Brain pericyte (primary cell): ENCODE data around the gene SERF2.

ENCODE experiments used
- DNase-seq: peaks from one replicate; pipeline ENCODE4 v3.0.0-alpha.2; 2012; ENCODE audit warnings: low read depth, low spot score

SERF2 gene

GRCh38 chr15:43791993-43792760 is at the start of gene SERF2:
TSS of gene SERF2 (plus strand) at chr15:43792320. CDS start at chr15:43792377, 57 bp downstream.
- peak; percentile 99 for DNase-seq

- DNase-seq = peak; percentile 73
These were observed 45.7 kb upstream of the SERF2 start, which contains the start of gene PDIA3 for GRCh38 chr15:43746245-43746902. TSS of gene PDIA3 (plus strand) at chr15:43746438. CDS start at chr15:43746540, 102 bp downstream.

- peak; percentile 5 for DNase-seq
These were observed 45.2 kb upstream of the SERF2 start for GRCh38 chr15:43746903-43747309.

- DNase-seq = no peak
These were observed 43.7 kb upstream of the SERF2 start for GRCh38 chr15:43748376-43748775.

- no peak for DNase-seq
These were observed 42.3 kb upstream of the SERF2 start for GRCh38 chr15:43749690-43750345.

GRCh38 chr15:43751885-43752284 is 40.2 kb upstream of the SERF2 start:
- DNase-seq = no peak

- DNase-seq = no peak
These were observed 29.3 kb upstream of the SERF2 start for GRCh38 chr15:43762824-43763223.

GRCh38 chr15:43763819-43764446 is 28.2 kb upstream of the SERF2 start:
- DNase-seq = no peak

- DNase-seq = no peak
These were observed 22.4 kb upstream of the SERF2 start for GRCh38 chr15:43769584-43770228.

- DNase-seq = no peak
These were observed 20.3 kb upstream of the SERF2 start for GRCh38 chr15:43771816-43772215.

- no peak for DNase-seq
These were observed 19.5 kb upstream of the SERF2 start for GRCh38 chr15:43772624-43773023.

GRCh38 chr15:43774062-43774461 is 18.1 kb upstream of the SERF2 start:
- no peak for DNase-seq

- DNase-seq = no peak
These were observed 16.6 kb upstream of the SERF2 start for GRCh38 chr15:43775411-43775965.

- DNase-seq = no peak
These were observed 15.9 kb upstream of the SERF2 start for GRCh38 chr15:43776101-43776717.

- DNase-seq = no peak
These were observed 15.3 kb upstream of the SERF2 start, which contains the start of gene ELL3 for GRCh38 chr15:43776718-43777266. TSS of gene ELL3 (minus strand) at chr15:43776966. CDS start at chr15:43776901, 65 bp downstream.

- DNase-seq = peak; percentile 31
These were observed 14.7 kb upstream of the SERF2 start for GRCh38 chr15:43777267-43777914.

GRCh38 chr15:43779016-43779415 is 13.1 kb upstream of the SERF2 start:
- DNase-seq = no peak

- DNase-seq = no peak
These were observed 2.7 kb upstream of the SERF2 start for GRCh38 chr15:43789409-43789808.

GRCh38 chr15:43792761-43793476 is 799 bp downstream of the SERF2 start:
- no peak for DNase-seq
